CD14-positive monocyte (primary cell): ENCODE results near the gene CKAP2L. TPM values are rescaled to one million over a fixed set of nuclear protein-coding genes. Genes with fewer than 3 reads are reported as not detected.

ENCODE experiments used
- DNase-seq, 3 donors: peaks; one replicate each; pipeline ENCODE4 v3.0.0-alpha.2; 2011 to 2022
- H2AFZ ChIP-seq: 2 replicates; pipeline ENCODE4 v1.6.0; 2012; ENCODE audit warnings: mild to moderate bottlenecking, low read depth, low read length, inconsistent platforms; ENCODE audit not compliant: insufficient read depth, poor library complexity, severe bottlenecking
- H3K27ac ChIP-seq, 2 donors: 1 replicate in 1 of 2; 2 replicates in 1 of 2; pipeline ENCODE4 v1.5.1; 2012 to 2013; ENCODE audit warnings: low read length in 2 of 2, control low read depth in 1 of 2, inconsistent platforms in 1 of 2, low read depth in 1 of 2, mild to moderate bottlenecking in 1 of 2
- H3K27me3 ChIP-seq, 2 donors: one replicate each; pipeline versions ENCODE4 v1.6.0 to v1.6.1; 2011 to 2013; ENCODE audit warnings: low read length in 2 of 2; ENCODE audit not compliant: control insufficient read depth in 2 of 2, insufficient read depth in 2 of 2
- H3K36me3 ChIP-seq, 2 donors: replicated peaks in 1 of 2; 1 replicate in 1 of 2; 2 replicates in 1 of 2; pipeline versions ENCODE4 v1.5.1 to v1.6.1; 2012 to 2013; ENCODE audit warnings: low read length in 2 of 2, control low read depth in 1 of 2, inconsistent platforms in 1 of 2, mild to moderate bottlenecking in 1 of 2; ENCODE audit not compliant: insufficient read depth in 2 of 2, control insufficient read depth in 1 of 2
- H3K4me1 ChIP-seq, 2 donors: 1 replicate in 1 of 2; 2 replicates in 1 of 2; pipeline versions ENCODE4 v1.5.1 to v1.6.1; 2012 to 2013; ENCODE audit warnings: low read length in 2 of 2, control low read depth in 1 of 2, inconsistent platforms in 1 of 2, mild to moderate bottlenecking in 1 of 2, moderate library complexity in 1 of 2; ENCODE audit not compliant: insufficient read depth in 2 of 2, control insufficient read depth in 1 of 2
- H3K4me2 ChIP-seq: replicated peaks from 2 replicates; pipeline ENCODE3; 2012; ENCODE audit warnings: low read length, moderate library complexity, mild to moderate bottlenecking; ENCODE audit not compliant: poor library complexity, severe bottlenecking; ENCODE audit errors: extremely low read depth
- H3K4me3 ChIP-seq, 3 experiments: fragments of 200-600 bp in 1 of 3; sonication (generic) in 1 of 3; replicated peaks in 1 of 3; 1 replicate in 2 of 3; 2 replicates in 1 of 3; pipeline ENCODE4 v1.5.1; 2011 to 2013; ENCODE audit warnings: low read length in 3 of 3, mild to moderate bottlenecking in 3 of 3, control low read depth in 2 of 3, low read depth in 2 of 3, inconsistent platforms in 1 of 3, moderate library complexity in 1 of 3
- H3K79me2 ChIP-seq: 2 replicates; pipeline ENCODE4 v1.6.0; 2012; ENCODE audit warnings: mild to moderate bottlenecking, control low read depth, inconsistent platforms, low read length, moderate library complexity; ENCODE audit not compliant: insufficient read depth
- H3K9ac ChIP-seq: 2 replicates; pipeline ENCODE4 v1.6.0; 2017; ENCODE audit warnings: low read length, mild to moderate bottlenecking; ENCODE audit not compliant: insufficient read depth, poor library complexity, severe bottlenecking
- H3K9me3 ChIP-seq, 2 donors: replicated peaks in 1 of 2; 1 replicate in 1 of 2; 2 replicates in 1 of 2; pipeline versions ENCODE4 v1.5.1 to v1.6.1; 2012 to 2013; ENCODE audit warnings: low read length in 2 of 2, control low read depth in 1 of 2; ENCODE audit not compliant: control insufficient read depth in 1 of 2, insufficient read depth in 1 of 2
- H4K20me1 ChIP-seq: 2 replicates; pipeline ENCODE4 v1.6.0; 2012; ENCODE audit warnings: mild to moderate bottlenecking, low read length, control low read depth, moderate library complexity; ENCODE audit not compliant: insufficient read depth
- H3K27ac Mint-ChIP-seq, 7 donors: one replicate each; pipeline ENCODE4 v1.8.0; 2020; ENCODE audit warnings: mild to moderate bottlenecking in 7 of 7, mixed read lengths in 7 of 7, moderate library complexity in 6 of 7, inconsistent platforms in 2 of 7
- H3K27me3 Mint-ChIP-seq, 3 donors: one replicate each; pipeline ENCODE4 v1.8.0; 2021 to 2022; ENCODE audit warnings: low read depth in 3 of 3, mild to moderate bottlenecking in 3 of 3, mixed read lengths in 3 of 3, moderate library complexity in 3 of 3, inconsistent platforms in 1 of 3
- H3K36me3 Mint-ChIP-seq, 2 donors: one replicate each; pipeline ENCODE4 v1.8.0; 2020; ENCODE audit warnings: mixed read lengths in 2 of 2, inconsistent platforms in 1 of 2, mild to moderate bottlenecking in 1 of 2
- H3K4me1 Mint-ChIP-seq: one replicate; pipeline ENCODE4 v1.8.0; 2020; ENCODE audit warnings: mild to moderate bottlenecking, mixed read lengths
- H3K4me3 Mint-ChIP-seq, 2 donors: one replicate each; pipeline ENCODE4 v1.8.0; 2020; ENCODE audit warnings: mild to moderate bottlenecking in 2 of 2, mixed read lengths in 2 of 2, moderate library complexity in 1 of 2
- H3K9me3 Mint-ChIP-seq, 7 donors: one replicate each; pipeline ENCODE4 v1.8.0; 2020 to 2022; ENCODE audit warnings: mixed read lengths in 7 of 7, mild to moderate bottlenecking in 6 of 7, moderate library complexity in 6 of 7, inconsistent platforms in 2 of 7
- WGBS: methylation state at CpG from one replicate; pipeline ENCODE4 v1.1.5; 2013; ENCODE audit warnings: missing lambda C conversion rate; ENCODE audit not compliant: insufficient coverage; 5-methylcytosine and 5-hydroxymethylcytosine counted together
- intact Hi-C, 2 donors: fragments of 100-400 bp; cut with micrococcal nuclease; formaldehyde crosslinking; loops; one replicate each; pipeline versions ENCODE4 v1.15.0 to v1.15.1; 2023
- polyA plus RNA-seq, 3 donors: library from polyadenylated mRNA; depleted of rRNA in 1 of 3; unstranded in 2 of 3; stranded (reverse) in 1 of 3; fragments of 300-500 nt in 2 of 3; fragments of >200 nt in 1 of 3; fragmentation: Illumina TruSeq in 2 of 3; gene quantifications; 1 replicate in 2 of 3; 2 replicates in 1 of 3; pipeline ENCODE4 v1.2.3, GENCODE V29; 2012 to 2021
- TF ChIP-seq, protein P1 (sequence below): fragments of 200-600 bp; IDR thresholded peaks from one replicate; pipeline ENCODE4 v1.8.0; 2022; ENCODE audit warnings: antibody characterized with exemption, mild to moderate bottlenecking

CKAP2L gene
- polyA plus RNA-seq, 3 donors: 0.04 to 0.24 TPM; not detected in 1

DNA sequence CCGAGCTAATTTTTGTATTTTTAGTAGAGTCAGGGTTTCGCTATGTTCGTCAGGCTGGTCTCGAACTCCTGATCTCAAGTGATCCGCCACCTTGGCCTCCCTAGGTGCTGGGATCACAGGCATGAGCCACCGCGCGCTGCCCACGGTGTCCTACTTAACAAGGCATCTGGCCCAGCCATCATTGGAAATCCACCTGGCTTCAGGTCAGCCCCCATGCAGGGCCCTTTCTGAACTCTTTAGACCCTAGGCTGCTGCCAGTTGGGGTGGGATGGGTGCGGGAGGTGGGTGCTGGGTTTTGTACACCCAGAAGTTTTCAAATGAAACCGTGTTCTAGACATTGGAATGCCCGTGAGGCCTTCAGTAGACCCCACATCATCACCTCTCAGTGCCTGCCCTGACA is 70.2 kb downstream of the CKAP2L start:
- no peak overlapping the region for H3K4me2 ChIP-seq
- H3K27ac Mint-ChIP-seq: peak overlapping the region in 2 of 7 donors; percentile 14 to 50
- H3K4me3 ChIP-seq: no peak overlapping the region
- no peak overlapping the region for H3K4me3 Mint-ChIP-seq
- H3K36me3 Mint-ChIP-seq: peaks cover 0 to 7% of the 10 kb centered on the region in 2 donors
- H4K20me1 ChIP-seq: no peaks in the 10 kb centered on the region
- TF ChIP-seq, protein P1, sequence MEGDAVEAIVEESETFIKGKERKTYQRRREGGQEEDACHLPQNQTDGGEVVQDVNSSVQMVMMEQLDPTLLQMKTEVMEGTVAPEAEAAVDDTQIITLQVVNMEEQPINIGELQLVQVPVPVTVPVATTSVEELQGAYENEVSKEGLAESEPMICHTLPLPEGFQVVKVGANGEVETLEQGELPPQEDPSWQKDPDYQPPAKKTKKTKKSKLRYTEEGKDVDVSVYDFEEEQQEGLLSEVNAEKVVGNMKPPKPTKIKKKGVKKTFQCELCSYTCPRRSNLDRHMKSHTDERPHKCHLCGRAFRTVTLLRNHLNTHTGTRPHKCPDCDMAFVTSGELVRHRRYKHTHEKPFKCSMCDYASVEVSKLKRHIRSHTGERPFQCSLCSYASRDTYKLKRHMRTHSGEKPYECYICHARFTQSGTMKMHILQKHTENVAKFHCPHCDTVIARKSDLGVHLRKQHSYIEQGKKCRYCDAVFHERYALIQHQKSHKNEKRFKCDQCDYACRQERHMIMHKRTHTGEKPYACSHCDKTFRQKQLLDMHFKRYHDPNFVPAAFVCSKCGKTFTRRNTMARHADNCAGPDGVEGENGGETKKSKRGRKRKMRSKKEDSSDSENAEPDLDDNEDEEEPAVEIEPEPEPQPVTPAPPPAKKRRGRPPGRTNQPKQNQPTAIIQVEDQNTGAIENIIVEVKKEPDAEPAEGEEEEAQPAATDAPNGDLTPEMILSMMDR: no peak
- H3K79me2 ChIP-seq: no peaks in the 10 kb centered on the region
- 98% methylated on average over 8 of the region's 12 CpGs for WGBS
- H3K27ac ChIP-seq: no peak overlapping the region
- no peaks in the 10 kb centered on the region for H3K27me3 ChIP-seq
- no peak overlapping the region for H3K9ac ChIP-seq
- H2AFZ ChIP-seq: no peak overlapping the region
- intact Hi-C loops: loop anchor here (5.0 kb wide), 2 partner anchors 33 to 47 kb away; partner anchors contain the start of gene SLC20A1 (in 2 of the 2)
- H3K36me3 ChIP-seq: no peaks in the 10 kb centered on the region
- H3K4me1 ChIP-seq: peaks cover 49 to 60% of the 10 kb centered on the region in 2 donors
- no peak for DNase-seq
- H3K9me3 ChIP-seq: no peaks in the 10 kb centered on the region
- H3K4me1 Mint-ChIP-seq: peaks cover 55% of the 10 kb centered on the region
- peaks cover 0 to 3% (median 0%) of the 10 kb centered on the region in 3 donors for H3K27me3 Mint-ChIP-seq
- H3K9me3 Mint-ChIP-seq: peaks cover 0 to 2% (median 0%) of the 10 kb centered on the region in 7 donors

DNA sequence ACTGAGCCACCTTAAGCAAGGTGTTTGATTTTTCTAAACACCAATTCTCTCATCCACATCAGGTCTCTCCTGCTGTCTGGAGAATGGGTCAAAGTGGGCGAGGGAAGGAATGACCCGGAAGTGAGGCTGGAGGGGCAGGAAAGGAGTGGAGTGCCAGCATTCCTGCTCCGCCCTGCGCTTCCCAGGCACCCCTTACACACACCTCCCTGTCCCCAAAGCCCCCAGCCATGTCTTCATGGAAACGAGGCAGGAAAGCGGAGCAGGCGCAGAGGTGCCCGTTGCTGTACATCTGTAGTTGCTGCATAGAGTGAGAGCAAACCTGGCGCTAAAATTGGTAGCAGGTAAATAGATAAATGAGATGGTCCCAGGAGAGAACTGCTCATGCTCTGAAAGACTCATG is 70.8 kb downstream of the CKAP2L start:
- Histone ChIP-seq H3K4me2 (no peak overlapping the region), H3K27ac (peak overlapping the region in 1 of 2 donors; percentile 84), H3K9me3 (no peaks in the 10 kb centered on the region), H3K4me1 (peaks cover 47 to 60% of the 10 kb centered on the region in 2 donors), H3K79me2 (no peaks in the 10 kb centered on the region), H4K20me1 (no peaks in the 10 kb centered on the region), H2AFZ (no peak overlapping the region), H3K27me3 (no peaks in the 10 kb centered on the region), H3K36me3 (no peaks in the 10 kb centered on the region), H3K4me3 (no peak overlapping the region), H3K9ac (no peak overlapping the region)
- Mint-ChIP-seq H3K36me3 (peaks cover 0 to 5% of the 10 kb centered on the region in 2 donors), H3K27me3 (peaks cover 0 to 3% (median 0%) of the 10 kb centered on the region in 3 donors), H3K9me3 (peaks cover 0 to 2% (median 0%) of the 10 kb centered on the region in 7 donors), H3K4me1 (peaks cover 55% of the 10 kb centered on the region), H3K27ac (peak overlapping the region in 5 of 7 donors; percentile 70 to 99 (median 96)), H3K4me3 (no peak overlapping the region)
- no peak for DNase-seq
- intact Hi-C loops: loop anchor here (5.0 kb wide), 2 partner anchors 34 to 46 kb away; partner anchors contain the start of gene SLC20A1 (in 2 of the 2)
- TF ChIP-seq, protein P1: no peak
- 97% methylated on average over 4 of the region's 9 CpGs for WGBS
